Tibial nerve (tissue), 4 donors: ENCODE data around the gene HTR3A. TPM values are rescaled to one million over a fixed set of nuclear protein-coding genes. Genes with fewer than 3 reads are reported as not detected.
A peak's percentile ranks its signal among the peaks of the same experiment; 100 is the strongest.

Source experiments
- DNase-seq, 2 donors: peaks; one replicate each; pipeline ENCODE4 v3.0.0-alpha.2; 2019; ENCODE audit warnings: low spot score in 2 of 2
- H3K27ac ChIP-seq, 4 donors: fragments of 200-600 bp; sonication (generic) in 3 of 4; one replicate each; pipeline ENCODE4 v1.5.1; 2017 to 2019; ENCODE audit warnings: mild to moderate bottlenecking in 1 of 4
- H3K27me3 ChIP-seq, 2 donors: fragments of 200-600 bp; sonication (generic) in 1 of 2; one replicate each; pipeline versions ENCODE4 v1.5.1 to v1.6.0; 2017 to 2019
- H3K36me3 ChIP-seq, 3 donors: fragments of 200-600 bp; sonication (generic); one replicate each; pipeline ENCODE4 v1.5.1; 2018 to 2019
- H3K4me1 ChIP-seq, 4 donors: fragments of 200-600 bp; sonication (generic) in 3 of 4; one replicate each; pipeline ENCODE4 v1.5.1; 2017 to 2019
- H3K4me3 ChIP-seq, 4 donors: fragments of 200-600 bp; sonication (generic) in 3 of 4; one replicate each; pipeline ENCODE4 v1.5.1; 2017 to 2019; ENCODE audit warnings: mild to moderate bottlenecking in 1 of 4, moderate library complexity in 1 of 4
- H3K9me3 ChIP-seq, 4 donors: fragments of 200-600 bp; sonication (generic) in 3 of 4; one replicate each; pipeline ENCODE4 v1.5.1; 2017 to 2019
- CTCF ChIP-seq, 5 experiments: fragments of 200-600 bp in 3 of 5; fragments of 450-650 bp in 2 of 5; sonication (generic) in 3 of 5; IDR thresholded peaks; one replicate each; pipeline ENCODE4 v1.5.1; 2016 to 2019; ENCODE audit warnings: antibody characterized with exemption in 5 of 5, mild to moderate bottlenecking in 3 of 5, moderate library complexity in 2 of 5
- EP300 ChIP-seq, 2 donors: sonication (generic); formaldehyde crosslinking; IDR thresholded peaks; one replicate each; pipeline ENCODE4 v1.6.1; 2017; ENCODE audit warnings: antibody characterized with exemption in 2 of 2, mild to moderate bottlenecking in 1 of 2
- POLR2A ChIP-seq, 2 donors: fragments of 450-650 bp; IDR thresholded peaks; one replicate each; pipeline ENCODE4 v1.6.1; 2017; ENCODE audit warnings: antibody characterized with exemption in 2 of 2, mild to moderate bottlenecking in 2 of 2, moderate library complexity in 2 of 2
- WGBS, 2 donors: methylation state at CpG; one replicate each; pipeline ENCODE4 v1.1.5; 2018; 5-methylcytosine and 5-hydroxymethylcytosine counted together
- total RNA-seq, 4 donors: library from RNA; depleted of rRNA; stranded (reverse); fragments of >200 nt; gene quantifications; one replicate each; pipeline ENCODE4 v1.1.0, GENCODE V29; 2016

HTR3A gene
- total RNA-seq, 4 donors from 2014 or later = not detected

GRCh38 chr11:113991718-113992458, 17.0 kb downstream of the HTR3A start:
- Histone ChIP-seq H3K27me3 (peaks cover 0 to 16% of the 10 kb centered on the region in 2 donors), H3K4me3 (no peak overlapping the region), H3K4me1 (no peaks in the 10 kb centered on the region), H3K9me3 (no peaks in the 10 kb centered on the region), H3K36me3 (no peaks in the 10 kb centered on the region), H3K27ac (no peak overlapping the region)
- no peak for DNase-seq
- WGBS, 2 donors = 62 to 65% methylated on average over 7 of the region's 7 CpGs
- no peak for TF ChIP-seq POLR2A (IDR thresholded peaks at IDR 0.05)
- TF ChIP-seq EP300 (IDR thresholded peaks at IDR 0.05) = no peak
- TF ChIP-seq CTCF (IDR thresholded peaks at IDR 0.05) = no peak

- Histone ChIP-seq H3K36me3 (no peaks in the 10 kb centered on the region), H3K27ac (no peak overlapping the region), H3K4me3 (no peak overlapping the region), H3K27me3 (peaks cover 0 to 17% of the 10 kb centered on the region in 2 donors), H3K4me1 (no peaks in the 10 kb centered on the region), H3K9me3 (no peaks in the 10 kb centered on the region)
- WGBS, 2 donors = 16 to 19% methylated on average over 7 of the region's 7 CpGs
- no peak for DNase-seq
- no peak for TF ChIP-seq POLR2A (IDR thresholded peaks at IDR 0.05)
Observed at GRCh38 chr11:113992459-113993110, 17.7 kb downstream of the HTR3A start.

DNA sequence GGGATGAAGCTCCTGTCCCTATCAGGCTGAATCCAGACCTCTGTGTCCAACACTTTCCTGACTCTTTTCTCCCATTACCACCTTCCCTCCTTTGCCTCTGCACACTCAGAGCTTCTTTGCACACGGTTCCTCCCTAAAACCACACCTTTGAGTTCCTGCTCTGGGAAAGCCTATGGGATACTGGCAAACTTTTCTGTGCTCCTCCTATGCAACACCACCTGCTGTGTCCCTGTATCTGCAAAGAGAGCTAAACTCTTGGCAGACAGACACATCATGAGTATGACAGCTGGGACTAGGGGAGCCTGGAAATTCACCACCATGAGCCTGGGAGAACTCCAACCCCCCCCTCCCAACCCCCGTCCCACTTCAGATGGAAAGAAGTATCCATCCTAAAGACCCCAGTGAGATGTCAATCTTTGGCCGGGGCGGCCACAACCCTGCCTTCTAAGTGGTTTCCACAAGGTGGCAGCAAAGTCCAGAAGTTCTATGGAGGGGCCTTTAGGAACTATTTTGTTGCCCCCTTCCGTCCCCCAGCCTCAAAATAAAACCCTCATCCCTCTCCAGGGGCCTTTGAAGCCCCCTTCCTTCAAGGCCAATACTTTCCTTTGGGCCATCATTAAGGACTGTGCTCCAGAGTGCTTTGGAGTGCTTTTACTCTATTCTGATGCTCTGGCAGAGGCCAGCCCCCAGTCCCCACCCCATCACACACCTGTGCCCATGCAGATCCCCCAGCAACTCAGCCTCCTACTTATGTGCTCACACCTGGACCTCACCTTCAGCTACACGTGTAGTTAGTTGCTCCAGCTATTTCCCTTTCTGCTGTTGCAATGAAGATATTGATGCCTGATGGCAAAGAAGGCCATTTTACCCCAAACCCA, 19.4 kb downstream of the HTR3A start:
- Histone ChIP-seq H3K9me3 (no peaks in the 10 kb centered on the region), H3K4me3 (no peak overlapping the region), H3K27ac (no peak overlapping the region), H3K27me3 (peaks cover 0 to 29% of the 10 kb centered on the region in 2 donors), H3K4me1 (no peaks in the 10 kb centered on the region), H3K36me3 (no peaks in the 10 kb centered on the region)
- 2 to 5% methylated on average over 6 of the region's 6 CpGs for WGBS, 2 donors
- DNase-seq = peak in 1 of 2 donors; percentile 14
- TF ChIP-seq EP300 (IDR thresholded peaks at IDR 0.05) (no peak), POLR2A (IDR thresholded peaks at IDR 0.05) (no peak), CTCF (IDR thresholded peaks at IDR 0.05) (peak; percentile 58 to 76 (median 62))

DNA sequence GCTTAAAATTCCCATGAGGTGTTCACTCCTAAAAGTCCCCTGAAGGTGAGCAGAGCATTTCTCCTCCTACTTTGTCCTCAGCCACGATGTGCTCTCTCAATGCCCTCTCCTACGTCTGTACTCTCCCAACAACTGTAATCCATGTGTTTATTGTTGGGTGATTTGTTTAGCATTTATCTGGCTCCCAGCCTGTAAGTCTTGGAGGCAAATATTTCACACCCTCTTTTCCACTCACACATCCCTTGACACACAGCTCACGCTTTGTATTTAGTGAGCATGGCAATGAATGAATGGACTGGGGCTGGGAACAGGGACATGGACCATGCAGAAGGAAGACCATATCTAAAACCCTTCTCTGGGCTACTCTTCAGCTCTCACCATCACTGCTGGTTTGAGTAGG, 22.6 kb downstream of the HTR3A start:
- Histone ChIP-seq H3K36me3 (no peaks in the 10 kb centered on the region), H3K4me1 (no peaks in the 10 kb centered on the region), H3K27ac (no peak overlapping the region), H3K27me3 (peaks cover 0 to 27% of the 10 kb centered on the region in 2 donors), H3K9me3 (no peaks in the 10 kb centered on the region), H3K4me3 (no peak overlapping the region)
- TF ChIP-seq CTCF (IDR thresholded peaks at IDR 0.05) (no peak), EP300 (IDR thresholded peaks at IDR 0.05) (no peak)
- DNase-seq = no peak
- WGBS, 2 donors = 29 to 43% methylated on average over 3 of the region's 3 CpGs

DNA sequence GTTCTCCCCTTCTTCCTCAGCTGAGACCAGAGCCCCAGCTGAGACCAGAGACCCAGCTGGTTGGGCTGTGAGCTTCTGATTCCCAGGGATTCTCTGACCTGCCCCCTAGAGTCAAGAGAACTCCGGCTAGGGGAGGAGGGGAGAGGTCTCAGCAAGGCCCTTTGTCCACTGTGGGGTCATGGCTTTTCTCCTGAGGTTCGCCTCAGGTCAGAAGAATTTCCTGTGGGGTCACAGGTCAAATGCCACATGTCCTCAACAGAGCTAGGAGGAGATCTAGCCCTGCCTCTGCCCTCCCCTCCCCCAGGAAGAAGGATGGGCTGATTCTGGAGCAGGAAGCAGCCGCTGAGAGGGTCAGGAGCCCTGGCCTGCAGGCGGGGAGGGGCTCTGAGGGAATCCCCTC, 23.7 kb downstream of the HTR3A start:
- Histone ChIP-seq H3K27ac (no peak overlapping the region), H3K4me3 (no peak overlapping the region), H3K4me1 (no peaks in the 10 kb centered on the region), H3K36me3 (no peaks in the 10 kb centered on the region), H3K27me3 (peaks cover 0 to 26% of the 10 kb centered on the region in 2 donors), H3K9me3 (no peaks in the 10 kb centered on the region)
- TF ChIP-seq POLR2A (IDR thresholded peaks at IDR 0.05) = no peak
- TF ChIP-seq EP300 (IDR thresholded peaks at IDR 0.05) = no peak
- TF ChIP-seq CTCF (IDR thresholded peaks at IDR 0.05) = no peak
- no peak for DNase-seq
- WGBS, 2 donors = 8 to 27% methylated on average over 2 to 4 of the region's 4 CpGs
